Measurements from ENCODE around the gene TRPM6.

TRPM6 gene

GRCh38 chr9:74718709-74719108, 169.0 kb downstream of the TRPM6 start:
- no peak for DNase-seq (ENCODE audit: low read depth in 2 of 2)

DNA sequence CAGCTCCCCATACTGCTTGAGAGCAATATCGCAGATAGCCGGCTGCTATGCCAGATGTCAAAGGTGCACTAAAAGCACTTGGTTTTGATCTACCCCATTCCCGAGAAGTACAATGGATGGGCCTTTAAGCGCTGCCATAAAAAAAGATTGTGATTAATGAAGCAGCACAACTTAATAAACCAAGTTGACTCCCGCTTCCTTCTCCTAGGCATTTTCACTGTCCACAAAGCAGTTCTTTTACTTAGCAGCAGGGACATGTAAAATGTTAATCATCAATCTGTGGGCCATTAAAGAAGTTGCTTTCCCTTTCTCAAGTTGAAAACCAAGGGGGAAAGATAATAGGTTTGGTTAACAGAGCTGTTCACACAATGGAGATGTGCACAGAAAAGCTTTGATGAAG, 176.4 kb downstream of the TRPM6 start:
- no peak for DNase-seq (ENCODE audit: low read depth in 2 of 2)

DNA sequence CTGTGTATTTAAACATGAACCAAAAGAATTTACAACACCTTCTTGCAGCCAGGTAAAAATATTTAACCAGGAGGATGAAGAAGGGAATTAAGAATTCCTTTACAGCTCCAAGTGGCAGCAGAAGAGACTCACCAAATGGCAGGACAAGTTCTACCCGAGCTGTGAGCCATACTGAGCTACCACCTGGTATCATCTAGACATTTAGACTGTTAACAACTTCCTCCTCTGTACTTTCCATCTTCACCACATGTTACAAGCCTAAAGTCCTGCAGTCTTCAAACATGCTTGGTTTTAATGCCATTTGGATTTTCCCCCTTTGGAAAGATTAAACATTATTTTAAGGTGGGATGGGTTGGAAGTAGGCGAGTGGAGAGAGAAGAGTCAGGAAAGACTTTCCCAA, 190.2 kb downstream of the TRPM6 start:
- no peak for DNase-seq (ENCODE audit: low read depth in 2 of 2)

DNA sequence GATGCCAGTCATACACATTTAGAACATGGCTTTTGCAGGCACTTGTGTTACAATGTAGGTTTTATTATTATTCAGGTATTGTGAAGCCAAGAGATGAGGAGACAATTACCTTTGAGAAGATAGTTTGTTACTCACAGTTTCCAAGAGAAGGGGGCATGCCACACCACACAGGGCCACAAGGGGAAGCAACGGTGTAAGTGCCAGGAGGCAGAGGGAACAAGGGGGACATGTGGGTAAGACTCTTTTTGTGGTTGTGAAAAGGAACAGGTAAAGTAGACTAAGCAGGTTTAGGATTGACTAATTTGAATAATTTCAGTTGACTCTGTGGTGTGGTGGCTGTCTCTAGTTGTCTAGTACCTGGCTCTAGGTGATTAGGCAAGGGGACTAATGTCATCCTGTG, 191.2 kb downstream of the TRPM6 start:
- no peak for DNase-seq (ENCODE audit: low read depth in 2 of 2)

DNA sequence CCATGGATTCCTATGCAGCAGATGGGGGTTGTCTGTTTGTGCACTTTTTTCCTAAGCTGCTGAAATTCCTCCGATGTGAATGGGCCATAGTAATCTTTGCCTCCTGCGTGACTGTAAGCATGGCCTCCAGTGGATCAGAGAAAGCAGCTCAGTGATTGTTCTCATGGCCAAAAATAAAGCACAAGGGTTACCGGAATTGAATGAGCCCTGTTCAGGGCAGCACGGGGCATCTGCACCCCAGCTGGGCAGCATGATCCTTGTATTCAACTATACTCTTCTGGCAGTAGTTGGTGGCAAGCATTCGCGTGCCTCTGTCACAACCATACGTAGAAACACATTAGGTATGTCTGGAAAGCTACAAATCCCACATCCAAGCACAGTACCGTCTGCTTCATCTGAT, 196.7 kb downstream of the TRPM6 start:
- DNase-seq (ENCODE audit: low read depth in 2 of 2): no peak

DNA sequence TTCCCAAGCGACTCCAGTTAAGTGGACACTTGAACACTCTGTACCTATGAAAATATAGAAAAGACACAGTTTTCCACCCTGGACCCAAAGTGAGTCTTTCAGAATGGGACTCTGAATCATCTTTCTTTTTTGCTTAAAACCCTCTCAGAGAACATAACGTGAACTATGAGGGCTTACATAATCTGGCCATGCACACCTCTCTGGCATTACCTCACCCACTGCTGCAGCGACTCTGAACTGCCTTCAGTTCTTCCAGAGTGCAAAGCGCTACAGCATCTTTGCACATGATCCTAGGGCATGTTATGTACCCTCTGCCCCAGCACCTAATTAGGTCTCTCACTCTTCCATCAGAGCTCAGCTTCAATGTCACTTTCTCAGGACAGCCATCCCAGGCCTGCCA, 204.4 kb downstream of the TRPM6 start:
- no peak for DNase-seq (ENCODE audit: low read depth in 2 of 2)

- DNase-seq (ENCODE audit: low read depth in 2 of 2): no peak
Measured at GRCh38 chr9:74681906-74682305, 205.8 kb downstream of the TRPM6 start.

- no peak for DNase-seq (ENCODE audit: low read depth in 2 of 2)
Measured at GRCh38 chr9:74674077-74674476, 213.6 kb downstream of the TRPM6 start.
